ENCODE measurements around the gene PRR5.
"Not testable (repeated sequence)": the region's sequence is repeated elsewhere in the genome, so short reads cannot be mapped to it uniquely, and the experiment has no call there.

Gene PRR5

GRCh38 chr22:44701824-44702478, at the start of gene PRR5:
TSS of gene PRR5 (plus strand) at chr22:44702204. CDS start at chr22:44702475, 271 bp downstream.
- peak; percentile 81 for DNase-seq (ENCODE audit: low spot score)

- DNase-seq (ENCODE audit: low spot score) = not testable (repeated sequence)
These were observed 49.1 kb upstream of the PRR5 start for GRCh38 chr22:44652866-44653265.

- DNase-seq (ENCODE audit: low spot score) = no peak
These were observed 43.6 kb upstream of the PRR5 start for GRCh38 chr22:44658311-44658953.

- DNase-seq (ENCODE audit: low spot score) = no peak
These were observed 42.9 kb upstream of the PRR5 start for GRCh38 chr22:44659140-44659539.

GRCh38 chr22:44660051-44660830, 41.8 kb upstream of the PRR5 start:
- DNase-seq (ENCODE audit: low spot score) = no peak

GRCh38 chr22:44661070-44661469, 40.9 kb upstream of the PRR5 start:
- no peak for DNase-seq (ENCODE audit: low spot score)

GRCh38 chr22:44661659-44662569, 40.1 kb upstream of the PRR5 start:
- no peak for DNase-seq (ENCODE audit: low spot score)

- no peak for DNase-seq (ENCODE audit: low spot score)
These were observed 38.6 kb upstream of the PRR5 start for GRCh38 chr22:44663256-44663999.

GRCh38 chr22:44664149-44664548, 37.9 kb upstream of the PRR5 start:
- no peak for DNase-seq (ENCODE audit: low spot score)

GRCh38 chr22:44665115-44665514, 36.9 kb upstream of the PRR5 start:
- DNase-seq (ENCODE audit: low spot score) = no peak

GRCh38 chr22:44666207-44666585, 35.8 kb upstream of the PRR5 start:
- DNase-seq (ENCODE audit: low spot score) = no peak

- no peak for DNase-seq (ENCODE audit: low spot score)
These were observed 34.7 kb upstream of the PRR5 start for GRCh38 chr22:44667276-44667675.

- DNase-seq (ENCODE audit: low spot score) = no peak
These were observed 34.2 kb upstream of the PRR5 start for GRCh38 chr22:44667829-44668189.

GRCh38 chr22:44668190-44668885, 33.7 kb upstream of the PRR5 start:
- DNase-seq (ENCODE audit: low spot score) = peak; percentile 47

GRCh38 chr22:44668886-44669521, 33.0 kb upstream of the PRR5 start:
- DNase-seq (ENCODE audit: low spot score) = no peak

- no peak for DNase-seq (ENCODE audit: low spot score)
These were observed 32.4 kb upstream of the PRR5 start for GRCh38 chr22:44669561-44669976.

- no peak for DNase-seq (ENCODE audit: low spot score)
These were observed 31.6 kb upstream of the PRR5 start for GRCh38 chr22:44670220-44670988.

GRCh38 chr22:44671742-44672141, 30.3 kb upstream of the PRR5 start:
- DNase-seq (ENCODE audit: low spot score) = no peak

- DNase-seq (ENCODE audit: low spot score) = no peak
These were observed 29.4 kb upstream of the PRR5 start for GRCh38 chr22:44672632-44673031.

- no peak for DNase-seq (ENCODE audit: low spot score)
These were observed 28.6 kb upstream of the PRR5 start for GRCh38 chr22:44673406-44673805.
